Esophagus squamous epithelium (tissue), 5 donors: Measurements from ENCODE around the gene NR2C2. TPM values are rescaled to one million over a fixed set of nuclear protein-coding genes. Genes with fewer than 3 reads are reported as not detected.

Source experiments
- DNase-seq: peaks from one replicate; lab custom pipeline; 2025; lab: John Stamatoyannopoulos, UW
- H3K27ac ChIP-seq, 4 donors: fragments of 200-600 bp; sonication (generic); one replicate each; pipeline ENCODE4 v1.5.1; 2016 to 2019; ENCODE audit warnings: mild to moderate bottlenecking in 1 of 4
- H3K27me3 ChIP-seq, 4 donors: fragments of 200-600 bp; sonication (generic); 1 replicate in 3 of 4; 2 replicates in 1 of 4; pipeline versions ENCODE4 v1.5.1 to v1.6.0; 2017 to 2021; ENCODE audit warnings: antibody characterized with exemption in 1 of 4
- H3K36me3 ChIP-seq, 3 donors: fragments of 200-600 bp; sonication (generic); one replicate each; pipeline ENCODE4 v1.5.1; 2016 to 2019
- H3K4me1 ChIP-seq, 3 donors: fragments of 200-600 bp; sonication (generic); one replicate each; pipeline ENCODE4 v1.5.1; 2017 to 2019
- H3K4me3 ChIP-seq, 4 donors: fragments of 200-600 bp; sonication (generic); 1 replicate in 3 of 4; 2 replicates in 1 of 4; pipeline ENCODE4 v1.5.1; 2016 to 2019; ENCODE audit warnings: mild to moderate bottlenecking in 2 of 4, moderate library complexity in 1 of 4
- H3K9me3 ChIP-seq, 3 donors: fragments of 200-600 bp; sonication (generic); one replicate each; pipeline ENCODE4 v1.5.1; 2016 to 2019
- CTCF ChIP-seq, 6 experiments: fragments of 450-650 bp in 4 of 6; fragments of 200-600 bp in 2 of 6; sonication (generic) in 2 of 6; IDR thresholded peaks; one replicate each; pipeline ENCODE4 v1.5.1; 2016 to 2019; ENCODE audit warnings: antibody characterized with exemption in 6 of 6, mild to moderate bottlenecking in 4 of 6, moderate library complexity in 4 of 6
- POLR2A ChIP-seq, 4 donors: fragments of 450-650 bp; IDR thresholded peaks; one replicate each; pipeline ENCODE4 v1.6.1; 2017; ENCODE audit warnings: antibody characterized with exemption in 4 of 4, mild to moderate bottlenecking in 4 of 4, moderate library complexity in 3 of 4
- WGBS, 2 donors: methylation state at CpG; one replicate each; pipeline ENCODE4 v1.1.5; 2018; 5-methylcytosine and 5-hydroxymethylcytosine counted together
- intact Hi-C: fragments of 100-400 bp; cut with DNase I; formaldehyde crosslinking; loops from one replicate; pipeline ENCODE4 v1.15.0; 2022
- total RNA-seq, 4 donors: library from RNA; depleted of rRNA; stranded (reverse); fragments of >200 nt; gene quantifications; one replicate each; pipeline ENCODE4 v1.1.0, GENCODE V29; 2016
- donor health status: DM: yes; HTN: yes; CAD: no.

The NR2C2 gene
- total RNA-seq, 4 donors from 2014 or later, result 14.1 to 37.2 (median 26.3) TPM

- Histone ChIP-seq H3K4me1 (peaks cover 0 to 20% (median 0%) of the 10 kb centered on the region in 3 donors), H3K4me3 (no peak overlapping the region), H3K27me3 (no peaks in the 10 kb centered on the region), H3K9me3 (no peaks in the 10 kb centered on the region), H3K36me3 (peaks cover 0 to 55% (median 0%) of the 10 kb centered on the region in 3 donors), H3K27ac (no peak overlapping the region)
- TF ChIP-seq POLR2A (IDR thresholded peaks at IDR 0.05), result no peak
- 91 to 93% methylated on average over 5 of the region's 5 CpGs for WGBS, 2 donors
- no peak for DNase-seq
- intact Hi-C loops, result no loop called here
Measured at GRCh38 chr3:14962762-14963161, 15.4 kb downstream of the NR2C2 start.

- H3K4me1 ChIP-seq, result no peaks in the 10 kb centered on the region
- 69 to 72% methylated on average over 1 of the region's 1 CpG for WGBS, 2 donors
- no peak overlapping the region for H3K27ac ChIP-seq
- H3K9me3 ChIP-seq, result no peaks in the 10 kb centered on the region
- TF ChIP-seq CTCF (IDR thresholded peaks at IDR 0.05) (no peak), POLR2A (IDR thresholded peaks at IDR 0.05) (no peak)
- no peak overlapping the region for H3K4me3 ChIP-seq
- no peak for DNase-seq
- no peaks in the 10 kb centered on the region for H3K27me3 ChIP-seq
- intact Hi-C loops, result no loop called here
- peaks cover 0 to 62% (median 3%) of the 10 kb centered on the region in 3 donors for H3K36me3 ChIP-seq
Measured at GRCh38 chr3:14967285-14967684, 19.9 kb downstream of the NR2C2 start.

GRCh38 chr3:14969671-14970070 lies 22.3 kb downstream of the NR2C2 start:
- H3K9me3 ChIP-seq, result no peaks in the 10 kb centered on the region
- TF ChIP-seq POLR2A (IDR thresholded peaks at IDR 0.05) (no peak), CTCF (IDR thresholded peaks at IDR 0.05) (no peak)
- peaks cover 0 to 65% (median 6%) of the 10 kb centered on the region in 3 donors for H3K36me3 ChIP-seq
- intact Hi-C loops, result no loop called here
- no peak overlapping the region for H3K27ac ChIP-seq
- H3K4me3 ChIP-seq, result no peak overlapping the region
- no peaks in the 10 kb centered on the region for H3K4me1 ChIP-seq
- H3K27me3 ChIP-seq, result no peaks in the 10 kb centered on the region
- no peak for DNase-seq
- 77 to 87% methylated on average over 1 of the region's 1 CpG for WGBS, 2 donors

- no peak for DNase-seq
- Histone ChIP-seq H3K27ac (no peak overlapping the region), H3K36me3 (peaks cover 0 to 52% (median 6%) of the 10 kb centered on the region in 3 donors), H3K4me1 (peaks cover 0 to 3% (median 0%) of the 10 kb centered on the region in 3 donors), H3K27me3 (no peaks in the 10 kb centered on the region), H3K9me3 (no peaks in the 10 kb centered on the region), H3K4me3 (no peak overlapping the region)
- TF ChIP-seq CTCF (IDR thresholded peaks at IDR 0.05) (no peak), POLR2A (IDR thresholded peaks at IDR 0.05) (no peak)
- WGBS, 2 donors, result 70 to 76% methylated on average over 1 of the region's 1 CpG
- intact Hi-C loops, result no loop called here
Measured at GRCh38 chr3:14976317-14976716, 28.9 kb downstream of the NR2C2 start.

- H3K9me3 ChIP-seq, result peaks cover 0 to 5% (median 0%) of the 10 kb centered on the region in 3 donors
- 55 to 71% methylated on average over 4 of the region's 4 CpGs for WGBS, 2 donors
- no peaks in the 10 kb centered on the region for H3K27me3 ChIP-seq
- H3K4me3 ChIP-seq, result no peak overlapping the region
- intact Hi-C loops, result no loop called here
- peaks cover 0 to 3% (median 0%) of the 10 kb centered on the region in 3 donors for H3K4me1 ChIP-seq
- no peak overlapping the region for H3K27ac ChIP-seq
- no peak for TF ChIP-seq POLR2A (IDR thresholded peaks at IDR 0.05)
- no peak for TF ChIP-seq CTCF (IDR thresholded peaks at IDR 0.05)
- peaks cover 0 to 11% (median 0%) of the 10 kb centered on the region in 3 donors for H3K36me3 ChIP-seq
- no peak for DNase-seq
Measured at GRCh38 chr3:14980689-14981088, 33.3 kb downstream of the NR2C2 start.
